ENCODE measurements around the gene BMF.
A peak's percentile ranks its signal among the peaks of the same experiment; 100 is the strongest.

BMF gene

GRCh38 chr15:40072216-40072990 is 36.3 kb downstream of the BMF start:
- TF ChIP-seq CTCF (conservative IDR thresholded peaks at IDR 0.05) = no peak
- H3K27ac ChIP-seq = no peak overlapping the region

GRCh38 chr15:40070608-40071218 is 38.0 kb downstream of the BMF start:
- peak overlapping the region; percentile 77; the same call in 1 of the 2 replicates for H3K27ac ChIP-seq
- no peak for TF ChIP-seq CTCF (conservative IDR thresholded peaks at IDR 0.05)

GRCh38 chr15:40070166-40070557 is 38.5 kb downstream of the BMF start:
- TF ChIP-seq CTCF (conservative IDR thresholded peaks at IDR 0.05) = no peak
- peak overlapping the region; percentile 77 for H3K27ac ChIP-seq

- no peak for TF ChIP-seq CTCF (conservative IDR thresholded peaks at IDR 0.05)
- H3K27ac ChIP-seq = peak overlapping the region; percentile 77
Measured at GRCh38 chr15:40069178-40070165, 39.2 kb downstream of the BMF start.

GRCh38 chr15:40067921-40068624 is 40.6 kb downstream of the BMF start:
- H3K27ac ChIP-seq = peak overlapping the region; percentile 77

GRCh38 chr15:40066589-40066988 is 42.1 kb downstream of the BMF start:
- peak overlapping the region; percentile 77; the same call in 1 of the 2 replicates for H3K27ac ChIP-seq
- no peak for TF ChIP-seq CTCF (conservative IDR thresholded peaks at IDR 0.05)

More at GRCh38 chr15:40067921-40068624, 40.6 kb downstream of the BMF start:
- TF ChIP-seq CTCF (conservative IDR thresholded peaks at IDR 0.05) = no peak
